ENCODE results near the gene ARFGAP3.

ARFGAP3 gene

GRCh38 chr22:42807185-42807584 is 49.9 kb downstream of the ARFGAP3 start:
- no peak for TF ChIP-seq CTCF (IDR thresholded peaks at IDR 0.05; ENCODE audit: low read depth, low read length)
- no peak overlapping the region for H3K4me3 ChIP-seq (ENCODE audit: low read depth, low read length)

- no peak for TF ChIP-seq CTCF (IDR thresholded peaks at IDR 0.05; ENCODE audit: low read depth, low read length)
- no peak overlapping the region for H3K4me3 ChIP-seq (ENCODE audit: low read depth, low read length)
Measured at GRCh38 chr22:42805998-42806830, 50.9 kb downstream of the ARFGAP3 start.

GRCh38 chr22:42805016-42805997 is 51.8 kb downstream of the ARFGAP3 start:
- no peak for TF ChIP-seq CTCF (IDR thresholded peaks at IDR 0.05; ENCODE audit: low read depth, low read length)
- H3K4me3 ChIP-seq (ENCODE audit: low read depth, low read length), result no peak overlapping the region

- H3K4me3 ChIP-seq (ENCODE audit: low read depth, low read length), result no peak overlapping the region
- no peak for TF ChIP-seq CTCF (IDR thresholded peaks at IDR 0.05; ENCODE audit: low read depth, low read length)
Measured at GRCh38 chr22:42803389-42803788, 53.7 kb downstream of the ARFGAP3 start.

GRCh38 chr22:42801252-42802080 is 55.6 kb downstream of the ARFGAP3 start:
- H3K4me3 ChIP-seq (ENCODE audit: low read depth, low read length), result no peak overlapping the region
- no peak for TF ChIP-seq CTCF (IDR thresholded peaks at IDR 0.05; ENCODE audit: low read depth, low read length)

- no peak overlapping the region for H3K4me3 ChIP-seq (ENCODE audit: low read depth, low read length)
- TF ChIP-seq CTCF (IDR thresholded peaks at IDR 0.05; ENCODE audit: low read depth, low read length), result no peak
Measured at GRCh38 chr22:42800451-42801251, 56.4 kb downstream of the ARFGAP3 start.

Data from WI38 (cell line).